ENCODE data around the gene LAGE3.

The LAGE3 gene

DNA sequence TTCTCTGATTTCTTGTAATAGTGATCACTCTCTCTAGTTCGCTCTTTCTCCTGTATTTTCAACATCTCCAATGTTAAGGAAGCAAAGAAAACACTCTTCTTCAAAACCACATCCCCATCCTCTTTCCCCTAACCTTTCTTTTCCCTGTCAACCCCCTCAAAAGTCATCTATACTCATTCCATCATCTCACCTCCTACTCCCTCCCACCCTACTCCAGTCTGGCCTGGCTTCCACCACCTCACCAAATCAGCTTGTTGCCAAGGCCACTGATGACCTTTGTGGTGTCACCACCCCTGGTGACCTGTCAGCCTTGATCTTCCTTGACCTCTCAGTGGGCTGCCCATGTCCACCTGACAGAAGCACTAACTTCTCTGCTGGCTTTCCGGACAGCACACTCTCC, 34.6 kb upstream of the LAGE3 start:
- H3K9me3 ChIP-seq (ENCODE audit: control insufficient read depth in 2 of 2, low read length in 2 of 2) = no peaks in the 10 kb centered on the region
- no peak overlapping the region for H3K4me3 ChIP-seq (ENCODE audit: low read length in 2 of 2)
- no peak overlapping the region for H3K27ac ChIP-seq (ENCODE audit: low read length)
- peaks cover 22% of the 10 kb centered on the region for H3K4me1 ChIP-seq (ENCODE audit: control insufficient read depth, insufficient read depth, low read length)
- H3K27me3 ChIP-seq (ENCODE audit: control insufficient read depth in 1 of 2, insufficient read depth in 2 of 2, low read length in 2 of 2) = peaks cover 0 to 6% of the 10 kb centered on the region in 2 donors
- peaks cover 0 to 3% of the 10 kb centered on the region in 2 donors for H3K36me3 ChIP-seq (ENCODE audit: control insufficient read depth in 2 of 2, insufficient read depth in 2 of 2, low read length in 2 of 2)
- H3K9ac ChIP-seq (ENCODE audit: low read length in 2 of 2) = no peak overlapping the region

DNA sequence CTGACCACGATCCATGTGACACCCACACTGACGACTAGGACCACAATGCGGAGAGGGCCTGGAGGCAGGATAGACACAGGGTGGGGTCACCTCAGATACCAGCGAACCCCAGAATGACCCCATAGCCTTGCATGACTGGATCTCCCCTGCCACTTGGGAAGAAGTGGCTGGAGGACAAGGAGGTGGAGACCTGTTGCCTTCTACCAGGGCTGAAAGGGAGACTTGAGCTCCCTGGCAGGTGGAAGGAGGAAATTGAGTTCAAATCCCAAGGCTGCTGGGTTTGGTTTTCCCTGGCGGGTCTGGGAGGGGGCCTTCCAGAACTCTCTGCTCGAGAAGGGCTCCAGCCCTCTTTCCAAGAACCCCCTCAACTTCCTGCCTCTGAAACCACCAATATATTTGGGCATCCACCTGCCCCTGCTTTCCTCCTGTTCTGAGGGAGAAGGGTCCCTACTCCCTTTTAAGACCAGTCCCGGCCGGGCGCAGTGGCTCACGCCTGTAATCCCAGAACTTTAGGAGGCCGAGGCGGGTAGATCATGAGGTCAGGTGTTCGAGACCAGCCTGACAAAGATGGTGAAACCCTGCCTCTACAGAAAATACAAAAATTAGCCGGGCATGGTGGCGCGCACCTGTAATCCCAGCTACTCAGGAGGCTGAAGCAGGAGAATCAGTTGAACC, 33.9 kb upstream of the LAGE3 start:
- H3K9ac ChIP-seq (ENCODE audit: low read length in 2 of 2) = no peak overlapping the region
- peaks cover 21% of the 10 kb centered on the region for H3K4me1 ChIP-seq (ENCODE audit: control insufficient read depth, insufficient read depth, low read length)
- H3K9me3 ChIP-seq (ENCODE audit: control insufficient read depth in 2 of 2, low read length in 2 of 2) = no peaks in the 10 kb centered on the region
- no peak overlapping the region for H3K4me3 ChIP-seq (ENCODE audit: low read length in 2 of 2)
- H3K27me3 ChIP-seq (ENCODE audit: control insufficient read depth in 1 of 2, insufficient read depth in 2 of 2, low read length in 2 of 2) = peaks cover 0 to 3% of the 10 kb centered on the region in 2 donors
- H3K27ac ChIP-seq (ENCODE audit: low read length) = no peak overlapping the region
- peaks cover 0 to 6% of the 10 kb centered on the region in 2 donors for H3K36me3 ChIP-seq (ENCODE audit: control insufficient read depth in 2 of 2, insufficient read depth in 2 of 2, low read length in 2 of 2)

DNA sequence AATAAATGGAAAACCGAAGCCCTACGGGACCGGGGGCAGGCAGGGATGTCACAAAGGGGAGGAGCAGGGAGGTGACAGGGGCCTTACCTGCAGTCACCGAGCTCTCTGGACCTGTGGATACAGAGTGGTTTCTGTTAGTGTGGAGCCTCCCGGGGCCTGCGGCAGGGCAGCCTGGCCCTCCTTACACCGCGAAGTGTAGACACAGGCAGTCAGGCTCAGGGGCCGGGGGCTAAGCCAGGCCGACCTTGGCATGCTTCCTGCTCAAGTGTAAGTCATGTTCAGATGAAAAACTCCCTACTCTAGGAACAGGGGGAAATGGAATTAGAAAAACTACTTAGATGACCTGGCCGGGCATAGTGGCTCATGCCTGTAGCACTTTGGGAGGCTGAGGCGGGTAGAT, 32.7 kb upstream of the LAGE3 start:
- H3K9ac ChIP-seq (ENCODE audit: low read length in 2 of 2) = no peak overlapping the region
- no peak overlapping the region for H3K4me3 ChIP-seq (ENCODE audit: low read length in 2 of 2)
- peaks cover 10% of the 10 kb centered on the region for H3K4me1 ChIP-seq (ENCODE audit: control insufficient read depth, insufficient read depth, low read length)
- H3K27ac ChIP-seq (ENCODE audit: low read length) = no peak overlapping the region
- H3K27me3 ChIP-seq (ENCODE audit: control insufficient read depth in 1 of 2, insufficient read depth in 2 of 2, low read length in 2 of 2) = no peaks in the 10 kb centered on the region
- peaks cover 0 to 7% of the 10 kb centered on the region in 2 donors for H3K36me3 ChIP-seq (ENCODE audit: control insufficient read depth in 2 of 2, insufficient read depth in 2 of 2, low read length in 2 of 2)
- H3K9me3 ChIP-seq (ENCODE audit: control insufficient read depth in 2 of 2, low read length in 2 of 2) = no peaks in the 10 kb centered on the region

GRCh38 chrX:154509455-154509854, 30.4 kb upstream of the LAGE3 start:
- Histone ChIP-seq H3K9me3 (ENCODE audit: control insufficient read depth in 2 of 2, low read length in 2 of 2) (no peaks in the 10 kb centered on the region), H3K27ac (ENCODE audit: low read length) (no peak overlapping the region), H3K36me3 (ENCODE audit: control insufficient read depth in 2 of 2, insufficient read depth in 2 of 2, low read length in 2 of 2) (peaks cover 0 to 15% of the 10 kb centered on the region in 2 donors), H3K27me3 (ENCODE audit: control insufficient read depth in 1 of 2, insufficient read depth in 2 of 2, low read length in 2 of 2) (no peaks in the 10 kb centered on the region), H3K9ac (ENCODE audit: low read length in 2 of 2) (no peak overlapping the region), H3K4me1 (ENCODE audit: control insufficient read depth, insufficient read depth, low read length) (no peaks in the 10 kb centered on the region), H3K4me3 (ENCODE audit: low read length in 2 of 2) (no peak overlapping the region)

- Histone ChIP-seq H3K4me1 (ENCODE audit: control insufficient read depth, insufficient read depth, low read length) (no peaks in the 10 kb centered on the region), H3K4me3 (ENCODE audit: low read length in 2 of 2) (no peak overlapping the region), H3K9me3 (ENCODE audit: control insufficient read depth in 2 of 2, low read length in 2 of 2) (no peaks in the 10 kb centered on the region), H3K27ac (ENCODE audit: low read length) (no peak overlapping the region), H3K27me3 (ENCODE audit: control insufficient read depth in 1 of 2, insufficient read depth in 2 of 2, low read length in 2 of 2) (no peaks in the 10 kb centered on the region), H3K36me3 (ENCODE audit: control insufficient read depth in 2 of 2, insufficient read depth in 2 of 2, low read length in 2 of 2) (peaks cover 0 to 15% of the 10 kb centered on the region in 2 donors), H3K9ac (ENCODE audit: low read length in 2 of 2) (no peak overlapping the region)
These were observed 29.3 kb upstream of the LAGE3 start for GRCh38 chrX:154508384-154508745.

DNA sequence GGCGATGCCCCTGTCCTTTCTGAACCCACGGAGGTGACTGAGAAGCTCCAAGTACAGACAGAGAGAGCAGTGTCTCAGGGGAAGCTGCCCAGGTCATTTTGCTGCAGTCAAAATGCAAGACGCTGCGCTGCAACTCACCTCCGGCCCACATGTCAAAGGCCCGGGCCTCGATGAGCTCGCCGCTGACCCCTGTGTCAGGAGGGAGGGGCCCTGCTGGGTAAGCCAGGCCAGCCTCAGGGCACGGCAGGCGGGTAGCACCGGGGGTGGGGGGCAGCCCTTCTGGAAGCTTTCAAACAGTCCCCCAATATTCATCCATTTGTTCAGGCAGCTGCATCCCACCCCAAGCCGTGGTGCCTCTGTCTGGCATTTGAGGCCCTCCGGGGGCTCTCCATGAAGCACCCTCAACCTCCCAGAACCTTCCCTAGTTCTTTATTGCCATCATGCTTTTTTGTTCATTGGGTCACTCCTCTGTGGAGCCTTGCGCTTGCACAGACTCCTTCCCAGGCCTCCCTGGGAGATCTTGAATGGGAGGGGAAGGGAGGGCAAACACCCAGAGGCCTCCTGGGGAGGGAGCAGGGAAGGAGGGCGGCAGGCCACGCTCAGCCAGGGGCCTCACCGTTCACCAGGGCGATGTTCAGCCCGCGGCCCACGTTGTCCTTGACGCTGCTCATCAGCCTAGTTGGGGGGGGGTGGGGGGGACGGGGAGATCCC, 28.7 kb upstream of the LAGE3 start:
- Histone ChIP-seq H3K4me1 (ENCODE audit: control insufficient read depth, insufficient read depth, low read length) (no peaks in the 10 kb centered on the region), H3K9me3 (ENCODE audit: control insufficient read depth in 2 of 2, low read length in 2 of 2) (no peaks in the 10 kb centered on the region), H3K27me3 (ENCODE audit: control insufficient read depth in 1 of 2, insufficient read depth in 2 of 2, low read length in 2 of 2) (no peaks in the 10 kb centered on the region), H3K4me3 (ENCODE audit: low read length in 2 of 2) (no peak overlapping the region), H3K9ac (ENCODE audit: low read length in 2 of 2) (no peak overlapping the region), H3K27ac (ENCODE audit: low read length) (no peak overlapping the region), H3K36me3 (ENCODE audit: control insufficient read depth in 2 of 2, insufficient read depth in 2 of 2, low read length in 2 of 2) (peaks cover 0 to 15% of the 10 kb centered on the region in 2 donors)

DNA sequence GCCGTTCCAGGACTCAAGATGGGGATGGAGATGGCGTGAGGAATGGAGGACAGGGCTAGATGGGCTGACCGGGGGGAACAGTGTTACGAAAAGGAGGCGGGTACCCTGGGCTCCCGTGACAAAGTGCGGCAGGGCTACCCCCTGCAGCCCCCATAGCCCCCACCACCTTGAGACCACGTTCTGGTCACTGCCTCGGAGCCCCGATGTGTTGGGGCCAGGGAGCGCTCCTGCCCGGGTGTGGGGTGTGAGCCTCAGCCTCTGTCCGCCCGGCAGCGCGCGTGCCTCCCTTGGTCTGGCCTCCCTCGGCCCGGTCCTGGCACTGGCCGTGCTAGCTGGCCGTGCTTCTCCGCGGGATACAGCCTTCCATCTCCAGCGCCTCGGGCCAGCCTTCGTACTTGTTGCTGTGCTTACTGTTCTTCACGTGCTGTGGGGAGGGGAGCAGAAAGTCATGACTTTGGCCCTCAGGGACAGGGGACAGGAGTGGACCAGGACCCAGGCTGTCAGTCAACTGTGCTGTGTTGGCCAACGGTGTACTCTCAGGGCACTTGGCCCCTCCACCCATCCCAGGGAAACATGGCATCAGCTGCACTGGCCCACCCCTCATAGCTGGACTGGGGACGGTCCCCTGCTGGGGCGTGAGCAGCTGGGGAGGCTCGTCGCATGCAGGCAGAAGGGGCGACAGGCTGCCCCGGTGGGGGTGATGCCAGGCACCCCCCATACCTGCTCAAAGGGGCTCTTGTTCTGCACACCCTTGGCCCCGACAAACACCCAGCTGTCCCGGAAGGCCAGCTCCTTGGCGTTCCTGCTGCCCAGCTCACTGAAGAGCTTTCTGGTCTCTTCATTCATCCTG, 27.6 kb upstream of the LAGE3 start:
- no peak overlapping the region for H3K9ac ChIP-seq (ENCODE audit: low read length in 2 of 2)
- no peaks in the 10 kb centered on the region for H3K4me1 ChIP-seq (ENCODE audit: control insufficient read depth, insufficient read depth, low read length)
- H3K27ac ChIP-seq (ENCODE audit: low read length) = no peak overlapping the region
- H3K9me3 ChIP-seq (ENCODE audit: control insufficient read depth in 2 of 2, low read length in 2 of 2) = no peaks in the 10 kb centered on the region
- no peak overlapping the region for H3K4me3 ChIP-seq (ENCODE audit: low read length in 2 of 2)
- peaks cover 0 to 15% of the 10 kb centered on the region in 2 donors for H3K36me3 ChIP-seq (ENCODE audit: control insufficient read depth in 2 of 2, insufficient read depth in 2 of 2, low read length in 2 of 2)
- H3K27me3 ChIP-seq (ENCODE audit: control insufficient read depth in 1 of 2, insufficient read depth in 2 of 2, low read length in 2 of 2) = no peaks in the 10 kb centered on the region

DNA sequence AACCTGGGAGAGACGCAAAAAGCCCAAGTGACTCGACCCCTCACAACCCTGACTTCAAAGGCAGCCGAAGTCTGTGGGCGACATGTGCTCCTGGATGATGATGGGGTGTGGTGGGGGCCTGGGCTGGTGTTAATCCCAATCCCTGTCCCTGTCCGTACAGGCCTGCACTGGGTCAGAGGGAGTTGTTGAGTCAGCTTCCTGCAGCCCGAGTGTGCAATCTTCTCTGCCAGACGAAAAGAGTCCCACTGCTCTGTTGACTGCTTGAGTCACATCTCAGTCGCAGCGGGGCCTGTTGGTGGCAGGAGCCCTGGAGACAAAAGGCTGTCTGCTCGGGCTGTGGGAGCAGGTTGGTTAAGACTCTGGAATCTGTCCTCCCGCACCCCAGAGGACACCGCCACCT, 26.7 kb upstream of the LAGE3 start:
- Histone ChIP-seq H3K9ac (ENCODE audit: low read length in 2 of 2) (no peak overlapping the region), H3K27me3 (ENCODE audit: control insufficient read depth in 1 of 2, insufficient read depth in 2 of 2, low read length in 2 of 2) (no peaks in the 10 kb centered on the region), H3K4me3 (ENCODE audit: low read length in 2 of 2) (no peak overlapping the region), H3K9me3 (ENCODE audit: control insufficient read depth in 2 of 2, low read length in 2 of 2) (no peaks in the 10 kb centered on the region), H3K4me1 (ENCODE audit: control insufficient read depth, insufficient read depth, low read length) (no peaks in the 10 kb centered on the region), H3K36me3 (ENCODE audit: control insufficient read depth in 2 of 2, insufficient read depth in 2 of 2, low read length in 2 of 2) (peaks cover 0 to 15% of the 10 kb centered on the region in 2 donors), H3K27ac (ENCODE audit: low read length) (no peak overlapping the region)

DNA sequence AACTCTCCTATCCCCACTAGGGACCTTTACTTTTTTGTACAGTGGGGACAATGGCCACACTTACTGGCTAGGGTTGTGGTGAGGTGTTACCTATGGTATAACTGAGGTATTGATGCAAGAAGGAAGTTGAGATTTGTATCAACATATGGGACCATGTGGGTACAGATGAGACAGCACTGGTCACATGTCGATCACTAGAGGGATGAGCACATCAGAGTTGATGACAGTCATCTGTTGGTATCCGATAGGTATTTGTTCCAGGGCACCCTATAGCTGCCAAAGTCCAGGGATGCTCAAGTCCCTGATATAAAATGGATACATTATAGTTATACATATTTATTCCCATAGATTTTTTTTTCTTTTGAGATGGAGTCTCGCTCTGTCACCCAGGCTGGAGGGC, 23.9 kb upstream of the LAGE3 start:
- H3K4me3 ChIP-seq (ENCODE audit: low read length in 2 of 2) = no peak overlapping the region
- no peaks in the 10 kb centered on the region for H3K27me3 ChIP-seq (ENCODE audit: control insufficient read depth in 1 of 2, insufficient read depth in 2 of 2, low read length in 2 of 2)
- H3K36me3 ChIP-seq (ENCODE audit: control insufficient read depth in 2 of 2, insufficient read depth in 2 of 2, low read length in 2 of 2) = peaks cover 0 to 9% of the 10 kb centered on the region in 2 donors

GRCh38 chrX:154502098-154502497, 23.0 kb upstream of the LAGE3 start:
- Histone ChIP-seq H3K27me3 (ENCODE audit: control insufficient read depth in 1 of 2, insufficient read depth in 2 of 2, low read length in 2 of 2) (no peaks in the 10 kb centered on the region), H3K36me3 (ENCODE audit: control insufficient read depth in 2 of 2, insufficient read depth in 2 of 2, low read length in 2 of 2) (peaks cover 0 to 9% of the 10 kb centered on the region in 2 donors), H3K9ac (ENCODE audit: low read length in 2 of 2) (no peak overlapping the region), H3K4me1 (ENCODE audit: control insufficient read depth, insufficient read depth, low read length) (no peaks in the 10 kb centered on the region), H3K9me3 (ENCODE audit: control insufficient read depth in 2 of 2, low read length in 2 of 2) (no peaks in the 10 kb centered on the region), H3K4me3 (ENCODE audit: low read length in 2 of 2) (no peak overlapping the region), H3K27ac (ENCODE audit: low read length) (no peak overlapping the region)

More for the DNA sequence above, 23.9 kb upstream of the LAGE3 start:
- H3K9ac ChIP-seq (ENCODE audit: low read length in 2 of 2) = no peak overlapping the region
- H3K4me1 ChIP-seq (ENCODE audit: control insufficient read depth, insufficient read depth, low read length) = no peaks in the 10 kb centered on the region
- H3K27ac ChIP-seq (ENCODE audit: low read length) = no peak overlapping the region
- no peaks in the 10 kb centered on the region for H3K9me3 ChIP-seq (ENCODE audit: control insufficient read depth in 2 of 2, low read length in 2 of 2)
